HEK293T (cell line): ENCODE data around the gene FMN2.

ENCODE experiments used
- ARNT ChIP-seq: fragments of 450-650 bp; IDR thresholded peaks from 2 replicates; pipeline ENCODE4 v1.6.1; 2017; ENCODE audit warnings: mild to moderate bottlenecking
- BHLHE40 ChIP-seq: fragments of 450-650 bp; IDR thresholded peaks from 2 replicates; pipeline ENCODE4 v1.6.1; 2016; ENCODE audit warnings: mild to moderate bottlenecking, moderate library complexity, borderline replicate concordance
- FOXA1 ChIP-seq: fragments of 450-650 bp; IDR thresholded peaks from 2 replicates; pipeline ENCODE4 v1.6.1; 2016; ENCODE audit warnings: mild to moderate bottlenecking
- FOXK2 ChIP-seq: fragments of 450-650 bp; IDR thresholded peaks from 2 replicates; pipeline ENCODE4 v1.6.1; 2016; ENCODE audit warnings: mild to moderate bottlenecking
- PKNOX1 ChIP-seq: fragments of 450-650 bp; IDR thresholded peaks from 2 replicates; pipeline ENCODE4 v1.6.1; 2016
- SP1 ChIP-seq: fragments of 450-650 bp; IDR thresholded peaks from 2 replicates; pipeline ENCODE4 v1.6.1; 2017
- SUZ12 ChIP-seq: fragments of 450-650 bp; IDR thresholded peaks from 2 replicates; pipeline ENCODE4 v1.6.1; 2016; ENCODE audit warnings: mild to moderate bottlenecking
- TARDBP ChIP-seq: fragments of 450-650 bp; IDR thresholded peaks from 2 replicates; pipeline ENCODE4 v1.6.1; 2016
- ZNF384 ChIP-seq: fragments of 450-650 bp; IDR thresholded peaks from 2 replicates; pipeline ENCODE4 v1.6.1; 2016

GRCh38 chr1:240247899-240248298 is 156.2 kb downstream of the FMN2 start:
- TF ChIP-seq TARDBP (no peak), FOXA1 (no peak), FOXK2 (no peak), SUZ12 (no peak), SP1 (no peak), ARNT (no peak), PKNOX1 (no peak), BHLHE40 (no peak), ZNF384 (no peak)
